ENCODE data around the gene RSPO3. TPM values are rescaled to one million over a fixed set of nuclear protein-coding genes. Genes with fewer than 3 reads are reported as not detected.

Gene RSPO3
- total RNA-seq, 1 donor from 2014 or later, result 2.6 TPM

DNA sequence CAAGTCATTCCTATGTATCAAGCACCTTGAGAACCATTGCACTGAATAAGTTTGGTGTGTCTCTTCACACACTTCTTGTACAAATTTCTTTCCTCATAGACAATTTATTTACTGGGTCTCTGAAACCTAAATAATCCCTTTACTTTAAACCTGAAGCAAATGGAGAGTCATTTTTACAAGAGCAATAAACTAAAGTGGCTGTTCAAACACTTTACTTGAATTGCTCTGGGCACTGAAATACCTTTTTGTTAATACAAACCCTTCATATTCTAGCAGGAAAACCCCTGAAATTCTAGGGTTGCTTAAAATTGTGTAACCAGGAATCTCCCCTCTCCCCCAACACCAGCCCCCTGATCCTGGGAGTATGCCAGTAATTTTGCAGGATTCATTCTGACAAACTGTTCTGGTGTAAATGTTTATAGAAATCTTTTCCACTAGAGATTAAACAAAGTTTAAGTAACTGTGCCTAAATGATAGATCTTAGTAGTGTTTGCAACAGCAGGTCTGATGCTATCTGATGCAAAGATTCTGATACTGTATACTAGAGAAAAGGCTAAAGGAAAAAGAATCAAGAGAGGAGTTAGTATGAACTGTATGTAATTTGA, 13.4 kb downstream of the RSPO3 start:
- Mint-ChIP-seq H3K27ac (ENCODE audit: unreplicated experiment) (no peak overlapping the region), H3K27me3 (ENCODE audit: low read depth, unreplicated experiment) (no peaks in the 10 kb centered on the region), H3K36me3 (ENCODE audit: low read depth, unreplicated experiment) (no peaks in the 10 kb centered on the region), H3K4me1 (ENCODE audit: low read depth, unreplicated experiment) (peaks cover 2% of the 10 kb centered on the region), H3K4me3 (ENCODE audit: unreplicated experiment) (no peak overlapping the region), H3K9me3 (ENCODE audit: unreplicated experiment) (peaks cover 2% of the 10 kb centered on the region)
- FAIRE-seq (no peak), DNase-seq (ENCODE audit: low read depth) (no peak)
- no peak overlapping the region for H3K27ac ChIP-seq (ENCODE audit: low read depth, low read length)
- H3K79me2 ChIP-seq (ENCODE audit: insufficient read depth, low read length), result no peaks in the 10 kb centered on the region
- no peak overlapping the region for H3K4me2 ChIP-seq (ENCODE audit: low read length)
- H3K9me3 ChIP-seq (ENCODE audit: insufficient read depth, low read depth, low read length), result no peaks in the 10 kb centered on the region
- H3K4me1 ChIP-seq (ENCODE audit: insufficient read depth, low read length), result no peaks in the 10 kb centered on the region
- TF ChIP-seq, protein P1, sequence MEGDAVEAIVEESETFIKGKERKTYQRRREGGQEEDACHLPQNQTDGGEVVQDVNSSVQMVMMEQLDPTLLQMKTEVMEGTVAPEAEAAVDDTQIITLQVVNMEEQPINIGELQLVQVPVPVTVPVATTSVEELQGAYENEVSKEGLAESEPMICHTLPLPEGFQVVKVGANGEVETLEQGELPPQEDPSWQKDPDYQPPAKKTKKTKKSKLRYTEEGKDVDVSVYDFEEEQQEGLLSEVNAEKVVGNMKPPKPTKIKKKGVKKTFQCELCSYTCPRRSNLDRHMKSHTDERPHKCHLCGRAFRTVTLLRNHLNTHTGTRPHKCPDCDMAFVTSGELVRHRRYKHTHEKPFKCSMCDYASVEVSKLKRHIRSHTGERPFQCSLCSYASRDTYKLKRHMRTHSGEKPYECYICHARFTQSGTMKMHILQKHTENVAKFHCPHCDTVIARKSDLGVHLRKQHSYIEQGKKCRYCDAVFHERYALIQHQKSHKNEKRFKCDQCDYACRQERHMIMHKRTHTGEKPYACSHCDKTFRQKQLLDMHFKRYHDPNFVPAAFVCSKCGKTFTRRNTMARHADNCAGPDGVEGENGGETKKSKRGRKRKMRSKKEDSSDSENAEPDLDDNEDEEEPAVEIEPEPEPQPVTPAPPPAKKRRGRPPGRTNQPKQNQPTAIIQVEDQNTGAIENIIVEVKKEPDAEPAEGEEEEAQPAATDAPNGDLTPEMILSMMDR (IDR thresholded peaks at IDR 0.05; ENCODE audit: insufficient read depth, low read depth, low read length), result no peak
- TF ChIP-seq EZH2 (IDR thresholded peaks at IDR 0.05; ENCODE audit: insufficient read depth, low read length), result no peak
- H4K20me1 ChIP-seq (ENCODE audit: insufficient read depth, low read length), result no peaks in the 10 kb centered on the region
- H2AFZ ChIP-seq (ENCODE audit: low read depth, low read length), result no peak overlapping the region
- H3K27me3 ChIP-seq (ENCODE audit: insufficient read depth, low read length), result peaks cover 9% of the 10 kb centered on the region
- no peak overlapping the region for H3K9ac ChIP-seq (ENCODE audit: low read length)
- no peak overlapping the region for H3K4me3 ChIP-seq (ENCODE audit: insufficient read depth, low read depth, low read length)
- H3K36me3 ChIP-seq (ENCODE audit: insufficient read depth, low read length), result no peaks in the 10 kb centered on the region

DNA sequence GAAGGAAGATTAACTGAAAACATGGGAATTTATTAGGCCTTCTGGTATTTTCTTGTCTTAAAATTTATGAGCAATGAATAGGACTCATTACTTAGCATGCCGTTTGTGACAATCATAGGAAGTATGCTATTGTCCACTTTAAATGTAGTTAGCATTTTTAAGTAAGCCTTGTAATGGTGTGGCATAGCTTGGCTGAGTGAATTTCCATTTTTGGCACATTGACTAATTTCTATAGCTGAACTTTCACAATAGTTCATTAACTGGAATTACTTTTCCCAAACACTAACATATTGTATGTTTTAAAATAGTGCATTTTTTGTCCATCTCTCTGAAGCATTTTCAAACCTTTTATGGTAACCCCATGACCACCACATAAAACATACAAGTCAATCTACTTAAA, 15.7 kb downstream of the RSPO3 start:
- H3K4me3 ChIP-seq (ENCODE audit: insufficient read depth, low read depth, low read length), result no peak overlapping the region
- no peaks in the 10 kb centered on the region for H3K36me3 Mint-ChIP-seq (ENCODE audit: low read depth, unreplicated experiment)
- no peak overlapping the region for H3K4me2 ChIP-seq (ENCODE audit: low read length)
- no peak overlapping the region for H3K9ac ChIP-seq (ENCODE audit: low read length)
- no peaks in the 10 kb centered on the region for H3K9me3 ChIP-seq (ENCODE audit: insufficient read depth, low read depth, low read length)
- H3K36me3 ChIP-seq (ENCODE audit: insufficient read depth, low read length), result no peaks in the 10 kb centered on the region
- peaks cover 2% of the 10 kb centered on the region for H3K4me1 Mint-ChIP-seq (ENCODE audit: low read depth, unreplicated experiment)
- H3K9me3 Mint-ChIP-seq (ENCODE audit: unreplicated experiment), result peaks cover 2% of the 10 kb centered on the region
- H3K27ac ChIP-seq (ENCODE audit: low read depth, low read length), result no peak overlapping the region
- TF ChIP-seq, protein P1 (IDR thresholded peaks at IDR 0.05; ENCODE audit: insufficient read depth, low read depth, low read length), result no peak
- H3K4me1 ChIP-seq (ENCODE audit: insufficient read depth, low read length), result no peaks in the 10 kb centered on the region
- DNase-seq (ENCODE audit: low read depth) (no peak), FAIRE-seq (no peak)
- H3K79me2 ChIP-seq (ENCODE audit: insufficient read depth, low read length), result no peaks in the 10 kb centered on the region
- no peaks in the 10 kb centered on the region for H4K20me1 ChIP-seq (ENCODE audit: insufficient read depth, low read length)
- H3K27me3 Mint-ChIP-seq (ENCODE audit: low read depth, unreplicated experiment), result no peaks in the 10 kb centered on the region
- no peak overlapping the region for H3K27ac Mint-ChIP-seq (ENCODE audit: unreplicated experiment)
- H2AFZ ChIP-seq (ENCODE audit: low read depth, low read length), result no peak overlapping the region
- no peak overlapping the region for H3K4me3 Mint-ChIP-seq (ENCODE audit: unreplicated experiment)
- peaks cover 5% of the 10 kb centered on the region for H3K27me3 ChIP-seq (ENCODE audit: insufficient read depth, low read length)

DNA sequence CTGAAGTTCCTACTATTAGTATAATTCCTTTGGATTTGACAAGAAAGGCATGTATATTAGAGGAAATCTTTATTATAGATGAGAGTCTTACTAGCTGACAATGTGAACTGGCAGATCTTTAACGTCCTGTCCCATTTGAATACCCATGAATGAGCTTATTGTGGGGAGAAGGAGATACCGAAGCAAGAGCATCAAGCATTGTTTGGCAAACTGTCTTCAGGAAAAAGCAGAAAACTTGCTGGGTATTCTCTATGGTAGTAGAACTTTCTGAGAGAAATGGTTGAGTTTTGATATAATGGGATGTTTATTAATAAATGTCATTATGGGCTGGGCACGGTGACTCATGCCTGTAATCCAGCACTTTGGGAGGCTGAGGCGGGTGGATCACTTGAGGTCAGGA, 18.3 kb downstream of the RSPO3 start:
- Mint-ChIP-seq H3K4me1 (ENCODE audit: low read depth, unreplicated experiment) (no peaks in the 10 kb centered on the region), H3K9me3 (ENCODE audit: unreplicated experiment) (no peaks in the 10 kb centered on the region), H3K4me3 (ENCODE audit: unreplicated experiment) (no peak overlapping the region), H3K27me3 (ENCODE audit: low read depth, unreplicated experiment) (no peaks in the 10 kb centered on the region), H3K27ac (ENCODE audit: unreplicated experiment) (no peak overlapping the region), H3K36me3 (ENCODE audit: low read depth, unreplicated experiment) (no peaks in the 10 kb centered on the region)
- Histone ChIP-seq H3K79me2 (ENCODE audit: insufficient read depth, low read length) (no peaks in the 10 kb centered on the region), H3K4me3 (ENCODE audit: insufficient read depth, low read depth, low read length) (no peak overlapping the region), H3K9me3 (ENCODE audit: insufficient read depth, low read depth, low read length) (no peaks in the 10 kb centered on the region), H3K27ac (ENCODE audit: low read depth, low read length) (no peak overlapping the region), H2AFZ (ENCODE audit: low read depth, low read length) (no peak overlapping the region), H4K20me1 (ENCODE audit: insufficient read depth, low read length) (no peaks in the 10 kb centered on the region), H3K36me3 (ENCODE audit: insufficient read depth, low read length) (no peaks in the 10 kb centered on the region), H3K9ac (ENCODE audit: low read length) (no peak overlapping the region), H3K4me2 (ENCODE audit: low read length) (no peak overlapping the region), H3K27me3 (ENCODE audit: insufficient read depth, low read length) (peaks cover 7% of the 10 kb centered on the region), H3K4me1 (ENCODE audit: insufficient read depth, low read length) (no peaks in the 10 kb centered on the region)
- FAIRE-seq (no peak), DNase-seq (ENCODE audit: low read depth) (no peak)
- TF ChIP-seq, protein P1 (IDR thresholded peaks at IDR 0.05; ENCODE audit: insufficient read depth, low read depth, low read length), result no peak
- no peak for TF ChIP-seq EZH2 (IDR thresholded peaks at IDR 0.05; ENCODE audit: insufficient read depth, low read length)
